SKM-1 treated with dmso at 0.1 percent for 144 hours (cell line): ENCODE measurements around the gene EIF4E3.

Source experiments
- DNase-seq: peaks from one replicate; lab custom pipeline; 2025; ENCODE audit not compliant: unreplicated experiment; lab: John Stamatoyannopoulos, UW

EIF4E3 gene

DNA sequence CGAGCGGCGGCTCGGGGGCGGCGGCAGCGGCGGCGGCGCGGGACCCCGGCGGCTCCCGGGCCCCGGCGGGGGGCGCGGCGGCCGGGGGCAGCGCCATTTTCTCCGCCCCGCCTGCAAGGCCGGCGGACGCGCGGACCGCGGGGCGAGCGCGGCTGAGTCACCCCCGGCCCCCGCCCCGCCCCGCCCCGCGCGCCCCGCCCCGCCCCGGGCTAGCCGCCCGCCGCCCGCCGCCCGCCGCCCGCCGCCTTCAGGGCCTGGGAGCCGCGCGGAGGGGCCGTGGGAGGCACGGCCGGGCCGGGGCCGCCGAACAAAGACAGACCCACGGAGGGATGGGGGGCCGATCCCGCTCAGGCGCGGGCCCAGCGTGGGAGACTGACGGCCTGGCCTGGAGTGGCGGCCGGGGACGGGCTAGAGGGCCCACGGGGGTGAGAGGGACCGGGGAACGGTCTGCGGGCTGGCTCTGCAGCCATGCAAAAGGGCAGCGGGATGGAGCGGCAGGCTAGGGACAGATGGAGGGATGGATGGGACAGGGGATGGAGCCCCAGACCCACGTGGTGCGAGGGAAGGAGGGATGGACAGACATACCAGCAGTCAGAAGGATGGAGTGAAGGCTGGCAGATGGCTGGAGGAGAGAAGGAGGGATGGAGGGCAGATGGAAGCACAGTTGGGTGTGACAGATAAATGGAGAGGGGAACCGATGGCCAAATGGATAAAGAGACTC lies at the start of gene EIF4E3:
EIF4E3 (minus strand) TSS at position 132 of the 721 bp plus-strand sequence; CDS start at position 97, 35 bp downstream.
- DNase-seq, result no peak

DNA sequence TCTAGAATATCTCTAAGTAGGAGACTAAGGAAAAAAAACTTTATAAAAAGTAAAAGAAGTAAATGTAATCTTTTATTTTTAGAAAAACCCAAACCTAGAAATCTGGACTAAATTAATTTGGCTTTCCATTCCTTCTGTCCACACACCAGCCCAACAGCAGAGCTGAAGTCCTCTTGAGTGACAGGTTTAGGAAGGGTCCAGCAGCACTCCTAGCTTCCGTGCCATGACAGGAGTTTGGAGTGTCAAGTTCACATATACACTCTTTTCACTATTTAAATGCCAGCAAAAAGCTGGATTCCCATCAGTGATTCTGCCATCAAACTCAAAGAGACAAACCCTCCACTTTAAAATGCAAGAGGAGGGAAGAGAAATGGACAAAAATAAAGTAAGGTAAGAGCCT lies 46.7 kb upstream of the EIF4E3 start:
- DNase-seq, result no peak

DNA sequence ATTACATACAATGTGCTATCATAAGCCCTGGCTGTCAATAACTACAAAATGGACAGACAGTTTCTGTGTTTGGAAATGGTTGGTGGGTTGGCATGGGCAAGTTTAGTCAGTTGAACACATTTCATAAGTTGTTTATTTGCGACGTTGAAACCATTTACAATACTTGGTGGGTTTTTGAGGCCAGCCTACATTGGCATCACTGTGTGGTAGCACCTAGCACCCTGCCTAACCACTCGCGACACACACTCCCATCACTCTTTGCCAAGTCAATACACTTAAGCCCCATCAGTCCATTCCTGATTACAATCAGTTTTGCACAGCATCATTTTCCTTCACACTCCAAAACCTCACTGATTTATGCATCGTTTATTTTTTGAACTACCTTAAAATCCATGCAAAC lies 45.9 kb upstream of the EIF4E3 start:
- no peak for DNase-seq

DNA sequence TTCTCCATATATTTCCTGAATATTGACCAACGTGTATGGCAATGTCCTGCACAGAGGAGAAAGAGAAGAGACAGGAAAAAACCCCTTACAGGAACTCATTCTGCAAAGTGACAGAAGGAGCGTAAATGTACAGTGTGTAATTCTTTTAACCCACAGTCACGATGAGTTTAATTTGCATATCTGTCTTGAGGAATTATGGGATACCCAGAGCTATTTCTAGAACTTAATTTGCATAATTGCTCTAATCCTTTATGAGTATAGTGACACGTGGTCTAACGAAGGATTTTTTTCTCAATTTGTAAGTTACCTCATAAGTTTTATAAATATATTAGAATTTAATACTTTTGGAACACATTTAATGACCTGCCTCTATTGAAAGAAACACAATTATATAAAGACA lies 38.2 kb upstream of the EIF4E3 start:
- no peak for DNase-seq

DNA sequence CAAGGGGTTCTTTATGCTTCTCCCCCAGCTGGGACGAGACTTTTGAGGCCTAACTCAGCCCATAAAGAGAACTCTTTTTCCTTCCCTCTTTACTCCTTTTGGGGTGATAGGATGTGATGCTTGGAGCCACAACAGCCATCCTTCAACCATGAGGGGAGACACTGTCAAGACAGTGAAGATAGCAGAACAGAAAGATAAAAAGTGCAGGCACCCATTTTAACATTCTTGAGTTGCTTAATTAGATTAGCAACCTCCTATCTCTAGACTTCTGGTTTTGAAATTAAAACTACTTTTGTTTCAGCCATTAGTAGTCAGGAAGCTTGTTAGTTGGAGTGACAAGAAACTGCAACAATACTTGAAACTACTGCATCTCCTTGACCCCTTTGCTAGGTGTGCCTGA lies 34.9 kb upstream of the EIF4E3 start:
- DNase-seq, result no peak

DNA sequence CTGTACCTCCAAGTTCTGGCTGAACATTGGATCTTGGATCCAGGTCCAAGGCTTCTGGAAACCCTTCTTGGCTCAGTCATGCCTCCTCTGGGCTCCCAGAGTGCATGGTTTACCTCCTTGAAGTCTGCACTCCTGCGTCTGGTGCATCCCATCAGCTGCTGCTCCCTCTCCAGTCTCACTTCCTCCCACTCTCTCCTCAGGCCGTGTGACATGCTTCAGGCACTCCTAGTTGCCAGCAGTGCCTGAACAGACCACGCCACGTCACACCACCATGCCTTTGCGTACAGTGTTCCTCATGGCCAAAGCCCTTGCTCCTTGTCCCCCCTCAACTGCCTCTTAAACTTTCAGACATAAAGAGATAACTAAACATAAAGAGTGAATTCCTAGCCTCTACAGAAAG lies 34.2 kb upstream of the EIF4E3 start:
- DNase-seq, result no peak

DNA sequence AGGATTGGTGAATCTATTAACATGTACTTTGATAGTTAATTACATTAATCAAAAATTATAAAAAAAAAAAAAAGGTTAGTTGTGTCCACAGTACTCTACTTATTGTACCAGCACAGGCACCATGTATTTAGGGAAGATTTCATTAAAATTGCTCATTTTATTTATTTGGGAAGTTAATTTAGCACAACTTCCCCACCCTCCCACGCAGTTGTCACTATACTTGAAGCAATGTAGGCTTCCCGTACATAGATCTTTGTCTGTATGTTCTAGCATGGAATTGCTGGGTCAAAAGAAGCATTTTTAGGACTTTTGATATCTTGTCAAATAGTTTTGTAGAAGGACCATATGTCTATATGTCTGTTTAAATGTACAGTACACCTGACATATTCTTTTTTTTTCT lies 32.9 kb upstream of the EIF4E3 start:
- no peak for DNase-seq

DNA sequence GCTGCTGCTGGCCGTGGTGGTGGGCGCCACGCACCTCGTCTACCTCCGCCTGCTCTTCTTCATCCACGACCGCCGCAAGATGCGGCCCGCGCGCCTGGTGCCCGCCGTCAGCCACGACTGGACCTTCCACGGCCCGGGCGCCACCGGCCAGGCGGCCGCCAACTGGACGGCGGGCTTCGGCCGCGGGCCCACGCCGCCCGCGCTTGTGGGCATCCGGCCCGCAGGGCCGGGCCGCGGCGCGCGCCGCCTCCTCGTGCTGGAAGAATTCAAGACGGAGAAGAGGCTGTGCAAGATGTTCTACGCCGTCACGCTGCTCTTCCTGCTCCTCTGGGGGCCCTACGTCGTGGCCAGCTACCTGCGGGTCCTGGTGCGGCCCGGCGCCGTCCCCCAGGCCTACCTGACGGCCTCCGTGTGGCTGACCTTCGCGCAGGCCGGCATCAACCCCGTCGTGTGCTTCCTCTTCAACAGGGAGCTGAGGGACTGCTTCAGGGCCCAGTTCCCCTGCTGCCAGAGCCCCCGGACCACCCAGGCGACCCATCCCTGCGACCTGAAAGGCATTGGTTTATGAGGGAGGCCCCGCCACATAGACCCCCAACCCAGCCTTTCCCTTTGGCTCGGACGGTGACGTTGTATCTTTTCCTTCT lies 29.5 kb upstream of the EIF4E3 start:
- DNase-seq, result no peak

DNA sequence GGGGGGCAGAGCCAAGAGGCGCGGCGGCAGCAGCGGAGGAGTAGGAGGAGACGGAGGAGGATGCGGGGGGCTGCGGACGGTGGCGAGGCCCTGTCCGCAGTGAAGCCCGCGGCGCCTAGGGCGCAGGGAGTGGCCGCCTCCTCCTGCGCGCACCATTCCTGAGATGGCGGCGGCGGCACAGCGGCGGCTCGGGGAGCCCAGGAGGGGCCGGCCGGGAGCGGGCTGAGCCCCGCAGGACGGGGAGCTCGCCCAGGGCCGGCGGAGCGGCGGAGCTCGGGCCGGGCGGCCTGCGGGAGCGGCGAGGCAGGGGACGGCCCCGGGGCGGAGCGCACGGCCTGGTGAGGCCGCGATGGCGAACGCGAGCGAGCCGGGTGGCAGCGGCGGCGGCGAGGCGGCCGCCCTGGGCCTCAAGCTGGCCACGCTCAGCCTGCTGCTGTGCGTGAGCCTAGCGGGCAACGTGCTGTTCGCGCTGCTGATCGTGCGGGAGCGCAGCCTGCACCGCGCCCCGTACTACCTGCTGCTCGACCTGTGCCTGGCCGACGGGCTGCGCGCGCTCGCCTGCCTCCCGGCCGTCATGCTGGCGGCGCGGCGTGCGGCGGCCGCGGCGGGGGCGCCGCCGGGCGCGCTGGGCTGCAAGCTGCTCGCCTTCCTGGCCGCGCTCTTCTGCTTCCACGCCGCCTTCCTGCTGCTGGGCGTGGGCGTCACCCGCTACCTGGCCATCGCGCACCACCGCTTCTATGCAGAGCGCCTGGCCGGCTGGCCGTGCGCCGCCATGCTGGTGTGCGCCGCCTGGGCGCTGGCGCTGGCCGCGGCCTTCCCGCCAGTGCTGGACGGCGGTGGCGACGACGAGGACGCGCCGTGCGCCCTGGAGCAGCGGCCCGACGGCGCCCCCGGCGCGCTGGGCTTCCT lies 28.8 kb upstream of the EIF4E3 start, which contains the start of gene GPR27:
GPR27 (plus strand) TSS at position 155 of the 909 bp plus-strand sequence; CDS start at position 350, 195 bp downstream.
- no peak for DNase-seq

DNA sequence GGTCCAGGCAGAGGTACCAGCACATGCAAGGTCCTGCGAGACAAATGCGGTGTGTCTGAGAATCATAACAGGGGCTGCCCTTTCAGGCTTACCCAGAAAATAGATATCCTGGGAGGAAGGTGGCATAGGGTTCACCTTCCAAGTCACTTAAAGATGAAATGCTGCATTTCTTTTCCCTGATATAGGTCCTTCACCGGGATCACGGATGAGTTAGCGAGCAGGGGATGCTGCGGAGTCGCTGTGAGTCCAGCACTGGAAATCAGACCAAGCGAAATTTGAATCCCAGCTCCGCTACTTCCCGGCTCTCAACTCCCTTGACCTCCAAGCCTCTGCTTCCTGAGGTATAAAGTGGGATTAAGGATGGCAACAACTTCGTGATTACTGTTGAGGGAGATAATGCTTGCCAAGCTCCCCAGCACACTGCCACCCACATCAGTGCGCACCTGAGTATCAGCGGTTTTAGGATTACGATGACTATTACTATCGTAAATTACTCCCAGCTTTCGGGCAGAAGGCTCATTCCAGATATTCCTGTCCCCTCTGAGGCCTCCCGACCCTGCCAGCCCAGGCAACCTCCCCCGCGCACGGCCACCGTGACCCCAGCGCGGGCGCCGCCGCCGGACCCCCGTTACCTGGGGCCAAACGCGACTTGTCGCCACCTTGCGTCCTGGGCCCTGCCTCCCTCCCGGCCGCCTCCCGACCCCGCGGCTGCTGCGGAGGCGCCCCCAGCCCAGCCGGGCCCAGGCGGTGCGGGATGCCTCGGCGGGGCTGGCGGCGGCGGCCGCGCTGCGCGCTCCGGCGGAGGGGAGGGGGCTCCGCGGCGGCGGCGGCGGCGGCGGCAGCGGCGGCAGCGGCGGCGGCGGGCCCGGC lies 27.9 kb upstream of the EIF4E3 start:
- DNase-seq, result no peak

DNA sequence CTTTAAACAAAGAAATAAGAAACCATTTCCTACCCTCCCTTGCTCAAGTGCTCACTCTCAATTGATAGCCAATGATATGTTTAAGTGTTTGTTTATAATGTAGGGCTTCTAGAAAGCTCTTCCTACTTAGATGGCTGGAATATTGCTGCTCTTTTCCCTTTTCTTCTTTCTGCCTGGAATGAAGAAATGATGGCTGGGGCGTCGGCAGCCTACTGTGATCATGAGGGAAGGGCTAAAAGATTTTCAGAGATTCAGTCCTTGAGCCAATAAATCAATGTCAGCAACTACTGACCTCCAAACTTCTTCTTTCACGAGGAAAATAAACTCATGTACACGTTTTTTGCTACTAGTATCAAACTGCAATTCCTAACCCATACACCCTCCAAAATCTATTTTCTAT lies 26.4 kb upstream of the EIF4E3 start:
- DNase-seq, result no peak

DNA sequence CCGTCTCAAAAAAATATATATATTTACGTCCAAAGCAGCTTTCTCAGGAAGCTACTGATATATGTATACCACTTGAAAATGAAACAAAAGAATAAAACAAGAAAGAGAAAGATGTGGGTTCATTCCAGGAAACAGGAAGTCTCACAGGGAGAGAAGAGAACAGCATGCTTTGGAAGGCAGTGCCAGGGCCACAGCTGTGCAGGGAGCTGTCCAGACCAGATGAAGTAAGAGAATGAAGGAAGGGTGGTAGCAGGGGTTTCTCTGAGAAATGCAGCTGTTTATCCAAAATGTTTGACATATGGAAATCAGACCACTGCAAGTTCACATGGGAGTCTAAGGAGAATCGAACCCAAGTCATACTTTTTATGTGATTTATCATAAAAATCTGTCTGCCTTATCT lies 19.5 kb upstream of the EIF4E3 start:
- no peak for DNase-seq

DNA sequence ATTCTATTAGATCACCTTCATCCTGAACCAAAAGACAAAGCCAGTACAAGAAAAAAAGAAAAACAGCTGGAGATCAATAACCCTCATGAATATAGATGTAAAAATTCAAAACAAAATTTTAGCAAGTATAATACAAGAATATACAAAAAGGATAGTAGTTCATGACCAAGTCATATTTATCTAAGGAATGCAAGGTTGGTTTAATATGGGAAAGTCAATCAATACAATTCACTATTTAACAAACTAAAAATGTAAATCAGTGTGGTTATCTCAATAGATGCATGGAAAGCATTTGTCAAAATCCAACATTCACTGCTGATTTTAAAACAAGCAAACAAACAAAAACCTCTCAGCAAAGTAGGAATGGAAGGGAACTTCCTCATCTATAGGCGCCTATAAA lies 17.4 kb upstream of the EIF4E3 start:
- no peak for DNase-seq

DNA sequence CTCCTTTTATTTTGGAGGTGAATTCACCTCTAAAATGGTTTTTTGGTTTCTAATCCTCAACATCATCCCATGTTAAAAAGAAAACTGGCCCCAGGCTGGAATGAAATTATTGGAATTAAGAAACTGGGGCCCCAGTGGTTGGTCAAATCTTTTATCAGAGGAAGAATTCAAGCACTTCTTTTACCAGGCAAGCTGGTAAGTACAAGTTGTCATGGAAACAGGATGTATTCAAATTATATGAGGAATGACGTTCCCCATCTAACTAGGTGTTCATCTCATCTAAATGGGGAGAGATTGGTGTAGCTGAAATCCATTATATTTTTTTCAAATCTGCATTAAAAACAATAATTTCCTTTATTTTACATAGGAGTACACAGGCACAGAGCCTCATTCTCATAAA lies 9.7 kb upstream of the EIF4E3 start:
- no peak for DNase-seq

DNA sequence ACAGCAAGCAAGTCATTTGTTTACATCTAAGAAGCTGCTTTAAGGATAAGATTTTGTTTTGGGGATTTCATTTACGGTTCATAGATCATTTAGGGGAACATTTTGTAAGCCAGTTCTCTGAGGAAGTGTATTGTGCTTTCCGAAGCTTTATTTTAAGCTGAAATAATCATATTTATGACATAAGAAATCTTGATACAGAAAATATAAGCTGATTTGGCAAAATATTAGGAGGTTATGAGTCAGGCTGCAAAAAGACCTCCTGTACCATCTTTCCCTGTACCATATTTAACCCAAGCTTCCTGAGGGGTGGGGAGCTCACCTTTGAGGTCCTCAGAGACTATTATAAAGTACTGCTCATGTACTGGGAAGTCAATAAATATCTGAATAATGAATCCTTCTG lies 8.1 kb upstream of the EIF4E3 start:
- DNase-seq, result no peak

DNA sequence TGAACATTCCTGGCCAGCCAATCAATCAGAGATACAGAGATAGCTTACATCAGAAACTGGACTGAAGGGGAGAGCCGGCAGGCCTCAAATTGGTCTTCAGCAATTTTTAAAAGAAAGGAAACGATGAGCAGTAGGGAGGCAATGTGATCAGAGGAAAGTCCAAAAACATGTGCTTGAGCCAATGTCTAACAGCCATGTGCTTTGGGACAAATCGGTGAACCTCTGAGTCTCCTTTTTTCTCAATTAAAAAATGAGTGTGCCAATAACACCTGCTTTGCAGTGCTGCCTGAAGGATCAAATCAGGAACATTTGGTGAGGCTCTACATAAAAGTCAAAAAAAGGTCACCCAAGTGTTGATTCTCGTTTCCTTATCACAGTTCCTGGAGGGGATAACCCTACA lies 7.4 kb upstream of the EIF4E3 start:
- DNase-seq, result no peak

DNA sequence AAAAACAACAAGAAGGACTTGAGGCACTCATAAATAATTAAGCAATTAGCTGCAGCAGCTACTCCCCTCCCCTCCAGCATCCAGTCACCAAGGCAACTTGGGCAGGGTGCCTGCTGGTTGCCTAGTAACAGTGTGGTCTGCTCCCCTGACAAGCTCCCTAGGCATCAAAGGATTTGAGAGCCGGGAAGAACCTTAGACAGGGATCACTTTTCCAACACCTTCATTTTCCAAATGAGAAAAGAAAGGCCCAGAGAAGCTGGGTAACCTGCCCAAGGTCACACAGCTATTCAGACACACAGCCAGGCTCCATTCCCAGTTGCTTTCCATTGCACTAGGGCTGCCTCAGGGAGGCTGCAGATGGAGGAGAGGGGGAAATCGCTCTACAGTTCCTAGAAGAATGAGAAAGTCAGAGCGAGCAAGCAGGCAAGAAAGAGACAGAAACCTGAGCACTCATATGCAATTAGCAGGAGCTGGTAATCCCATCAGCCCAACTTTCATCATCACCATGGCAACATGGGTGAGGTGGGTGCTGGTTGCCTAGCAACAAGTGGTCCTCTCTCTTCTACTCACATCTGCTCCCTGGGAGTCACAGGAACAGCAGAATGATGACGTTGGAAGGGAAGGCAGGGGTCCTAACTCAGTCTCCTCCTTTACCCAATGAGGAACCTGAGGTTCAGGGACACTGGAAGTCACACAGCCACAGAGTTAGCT lies 3.6 kb upstream of the EIF4E3 start:
- no peak for DNase-seq

DNA sequence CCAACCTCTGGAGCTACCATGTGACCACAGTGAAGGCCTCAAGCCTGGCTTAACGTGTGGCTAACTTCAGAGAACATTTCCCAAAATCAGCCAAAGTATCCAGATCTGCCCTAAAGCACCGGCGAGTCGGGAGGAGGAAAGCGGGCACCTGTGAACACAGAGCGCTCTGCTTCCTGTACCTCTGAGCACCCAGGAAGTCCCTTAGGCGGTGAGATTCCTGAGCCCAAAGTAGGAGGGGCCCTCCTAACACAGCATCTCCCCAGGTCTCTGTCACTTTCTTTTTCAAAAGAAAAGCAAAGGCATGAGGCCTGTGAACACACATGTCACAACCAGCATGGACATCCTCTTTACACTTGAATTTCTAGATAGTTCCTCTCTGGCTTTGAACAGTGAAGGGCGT lies 944 bp upstream of the EIF4E3 start:
- DNase-seq, result no peak

DNA sequence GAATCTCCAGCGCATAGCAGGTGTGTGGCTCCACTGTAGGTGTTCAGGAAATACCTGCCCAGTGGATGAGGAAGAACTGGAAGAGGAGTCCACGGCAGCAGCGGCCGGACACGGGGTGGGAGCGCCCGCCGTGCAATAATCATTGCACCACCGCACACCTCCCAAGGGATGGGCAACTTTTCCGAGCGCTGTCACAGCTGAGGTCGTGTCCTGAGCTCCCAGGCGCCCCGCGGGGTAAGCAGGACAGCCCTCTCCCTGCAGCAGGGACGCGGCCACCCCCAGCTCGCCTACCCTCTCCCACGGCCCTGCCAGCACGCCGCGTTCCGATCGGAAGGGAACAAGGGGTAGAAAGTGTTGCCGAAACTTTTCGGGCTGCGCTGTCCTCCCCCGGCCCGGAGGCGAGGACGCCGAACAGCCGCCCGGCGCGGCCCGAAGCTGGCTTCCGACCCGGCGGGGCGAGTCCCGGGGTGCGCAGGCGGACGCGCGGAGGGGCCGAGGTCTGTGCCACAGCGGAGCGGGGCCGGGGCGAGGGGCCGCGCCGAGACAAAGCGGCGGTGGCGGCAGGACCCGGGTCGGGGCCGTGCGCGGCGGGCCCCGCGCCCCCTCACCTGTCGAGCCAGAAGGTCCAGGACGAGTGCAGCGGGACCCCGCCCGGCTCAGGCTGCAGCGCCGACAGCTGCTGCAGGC lies 475 bp downstream of the EIF4E3 start:
- DNase-seq, result peak; percentile 21

DNA sequence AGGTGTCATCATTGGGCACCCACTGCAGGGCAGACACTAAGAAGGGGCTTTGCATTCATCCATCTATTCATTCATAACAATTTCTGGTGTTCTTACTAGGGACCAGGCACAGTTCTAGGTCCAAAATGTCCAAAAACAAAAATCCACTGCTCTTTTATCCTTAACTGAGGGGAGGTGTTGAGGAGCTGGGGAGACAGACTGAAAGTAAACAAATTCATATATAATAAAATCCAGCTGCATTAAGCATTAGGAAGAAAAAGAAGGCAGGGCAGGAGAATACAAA lies 1.1 kb downstream of the EIF4E3 start:
- DNase-seq, result no peak
